Hepatocyte (in vitro differentiated cells): ENCODE results near the gene PEX13.

Experiments used
- EZH2 ChIP-seq: fragments of 200-600 bp; sonication (generic); IDR thresholded peaks from 2 replicates; pipeline ENCODE4 v1.6.1; 2016; ENCODE audit warnings: antibody characterized with exemption, mild to moderate bottlenecking, borderline replicate concordance
- EZH2phosphoT487 ChIP-seq: fragments of 200-600 bp; sonication (generic); IDR thresholded peaks from one replicate; pipeline ENCODE4 v1.6.1; 2018; ENCODE audit warnings: antibody characterized with exemption, mild to moderate bottlenecking, low read depth, moderate library complexity; ENCODE audit not compliant: unreplicated experiment, severe bottlenecking
- TF ChIP-seq, protein P1 (sequence below): fragments of 200-600 bp; sonication (generic); IDR thresholded peaks from 2 replicates; pipeline ENCODE4 v1.5.1; 2016; ENCODE audit warnings: antibody characterized with exemption, mild to moderate bottlenecking; ENCODE audit not compliant: poor library complexity

DNA sequence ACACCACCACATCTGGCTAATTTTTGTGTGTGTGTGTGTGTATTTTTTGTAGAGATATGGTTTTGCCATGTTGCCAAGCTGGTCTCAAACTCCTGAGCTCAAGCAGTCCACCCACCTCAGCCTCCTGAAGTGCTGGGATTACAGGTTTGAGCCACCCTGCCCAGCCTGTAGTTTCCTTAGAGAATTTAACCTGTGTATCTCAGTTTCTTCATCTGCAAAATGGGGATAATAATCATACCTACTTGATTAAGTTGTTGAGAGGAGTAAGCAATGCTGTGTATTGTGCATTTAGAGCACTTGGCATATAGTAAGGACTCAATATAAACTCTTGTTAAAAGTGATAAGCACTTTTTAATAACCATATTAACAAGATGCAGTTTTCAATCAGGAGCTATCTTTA, 41.9 kb downstream of the PEX13 start:
- TF ChIP-seq EZH2 (no peak), EZH2phosphoT487 (no peak)
- TF ChIP-seq, protein P1, sequence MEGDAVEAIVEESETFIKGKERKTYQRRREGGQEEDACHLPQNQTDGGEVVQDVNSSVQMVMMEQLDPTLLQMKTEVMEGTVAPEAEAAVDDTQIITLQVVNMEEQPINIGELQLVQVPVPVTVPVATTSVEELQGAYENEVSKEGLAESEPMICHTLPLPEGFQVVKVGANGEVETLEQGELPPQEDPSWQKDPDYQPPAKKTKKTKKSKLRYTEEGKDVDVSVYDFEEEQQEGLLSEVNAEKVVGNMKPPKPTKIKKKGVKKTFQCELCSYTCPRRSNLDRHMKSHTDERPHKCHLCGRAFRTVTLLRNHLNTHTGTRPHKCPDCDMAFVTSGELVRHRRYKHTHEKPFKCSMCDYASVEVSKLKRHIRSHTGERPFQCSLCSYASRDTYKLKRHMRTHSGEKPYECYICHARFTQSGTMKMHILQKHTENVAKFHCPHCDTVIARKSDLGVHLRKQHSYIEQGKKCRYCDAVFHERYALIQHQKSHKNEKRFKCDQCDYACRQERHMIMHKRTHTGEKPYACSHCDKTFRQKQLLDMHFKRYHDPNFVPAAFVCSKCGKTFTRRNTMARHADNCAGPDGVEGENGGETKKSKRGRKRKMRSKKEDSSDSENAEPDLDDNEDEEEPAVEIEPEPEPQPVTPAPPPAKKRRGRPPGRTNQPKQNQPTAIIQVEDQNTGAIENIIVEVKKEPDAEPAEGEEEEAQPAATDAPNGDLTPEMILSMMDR = no peak
